ENCODE results near the gene GOPC.

The GOPC gene

GRCh38 chr6:117512056-117512828 is 90.1 kb downstream of the GOPC start:
- no peak for TF ChIP-seq CTCF (IDR thresholded peaks at IDR 0.05; ENCODE audit: insufficient read depth, low read depth, low read length, missing control alignments)
- no peak overlapping the region for H3K4me3 ChIP-seq (ENCODE audit: low read length)
- no peak for DNase-seq (ENCODE audit: low read depth)
